ENCODE results near the gene RAB3GAP1.

Gene RAB3GAP1

DNA sequence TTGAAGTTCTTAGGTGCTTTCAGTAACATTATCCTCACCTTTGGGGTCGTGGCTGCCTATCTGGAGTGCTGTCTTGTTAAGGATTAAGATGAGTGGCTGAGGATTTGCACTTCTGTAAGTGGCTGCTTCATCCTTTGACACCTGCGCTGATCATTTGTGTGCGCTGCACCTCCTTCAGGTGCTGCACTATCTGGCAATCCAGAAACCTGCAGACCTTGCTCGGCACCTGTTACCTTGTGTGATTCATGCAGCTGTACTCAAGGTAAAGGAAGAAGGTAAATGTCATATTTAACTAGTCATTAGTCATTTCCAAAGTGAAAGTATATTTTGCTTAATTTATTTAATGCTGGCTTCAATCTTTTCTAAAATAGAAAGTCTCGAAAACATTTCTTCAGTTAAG, 110.3 kb downstream of the RAB3GAP1 start:
- Histone ChIP-seq H4K20me1 (ENCODE audit: insufficient read depth, low read length) (no peaks in the 10 kb centered on the region), H3K9ac (ENCODE audit: low read length) (no peak overlapping the region), H3F3A (ENCODE audit: insufficient read depth, low read length) (no peaks in the 10 kb centered on the region), H3K36me3 (ENCODE audit: insufficient read depth, low read length) (peaks cover 64% of the 10 kb centered on the region), H3K79me2 (ENCODE audit: insufficient read depth, low read length) (no peaks in the 10 kb centered on the region), H3K27ac (ENCODE audit: low read depth, low read length, poor library complexity, severe bottlenecking) (no peak overlapping the region), H2AFZ (ENCODE audit: low read length) (no peak overlapping the region), H3K4me3 (ENCODE audit: low read depth, low read length, poor library complexity, severe bottlenecking) (no peak overlapping the region), H3K27me3 (ENCODE audit: insufficient read depth, low read length) (no peaks in the 10 kb centered on the region), H3K9me2 (ENCODE audit: low read depth, low read length) (no peaks in the 10 kb centered on the region), H3K9me3 (ENCODE audit: low read length) (no peaks in the 10 kb centered on the region), H3K4me2 (ENCODE audit: low read length) (no peak overlapping the region), H3K4me1 (ENCODE audit: insufficient read depth, low read length, severe bottlenecking) (no peaks in the 10 kb centered on the region)
- no peak for TF ChIP-seq EZH2 (IDR thresholded peaks at IDR 0.05; ENCODE audit: borderline replicate concordance, low read length)
- TF ChIP-seq, protein P1, sequence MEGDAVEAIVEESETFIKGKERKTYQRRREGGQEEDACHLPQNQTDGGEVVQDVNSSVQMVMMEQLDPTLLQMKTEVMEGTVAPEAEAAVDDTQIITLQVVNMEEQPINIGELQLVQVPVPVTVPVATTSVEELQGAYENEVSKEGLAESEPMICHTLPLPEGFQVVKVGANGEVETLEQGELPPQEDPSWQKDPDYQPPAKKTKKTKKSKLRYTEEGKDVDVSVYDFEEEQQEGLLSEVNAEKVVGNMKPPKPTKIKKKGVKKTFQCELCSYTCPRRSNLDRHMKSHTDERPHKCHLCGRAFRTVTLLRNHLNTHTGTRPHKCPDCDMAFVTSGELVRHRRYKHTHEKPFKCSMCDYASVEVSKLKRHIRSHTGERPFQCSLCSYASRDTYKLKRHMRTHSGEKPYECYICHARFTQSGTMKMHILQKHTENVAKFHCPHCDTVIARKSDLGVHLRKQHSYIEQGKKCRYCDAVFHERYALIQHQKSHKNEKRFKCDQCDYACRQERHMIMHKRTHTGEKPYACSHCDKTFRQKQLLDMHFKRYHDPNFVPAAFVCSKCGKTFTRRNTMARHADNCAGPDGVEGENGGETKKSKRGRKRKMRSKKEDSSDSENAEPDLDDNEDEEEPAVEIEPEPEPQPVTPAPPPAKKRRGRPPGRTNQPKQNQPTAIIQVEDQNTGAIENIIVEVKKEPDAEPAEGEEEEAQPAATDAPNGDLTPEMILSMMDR (IDR thresholded peaks at IDR 0.05; ENCODE audit: low read length), result no peak

DNA sequence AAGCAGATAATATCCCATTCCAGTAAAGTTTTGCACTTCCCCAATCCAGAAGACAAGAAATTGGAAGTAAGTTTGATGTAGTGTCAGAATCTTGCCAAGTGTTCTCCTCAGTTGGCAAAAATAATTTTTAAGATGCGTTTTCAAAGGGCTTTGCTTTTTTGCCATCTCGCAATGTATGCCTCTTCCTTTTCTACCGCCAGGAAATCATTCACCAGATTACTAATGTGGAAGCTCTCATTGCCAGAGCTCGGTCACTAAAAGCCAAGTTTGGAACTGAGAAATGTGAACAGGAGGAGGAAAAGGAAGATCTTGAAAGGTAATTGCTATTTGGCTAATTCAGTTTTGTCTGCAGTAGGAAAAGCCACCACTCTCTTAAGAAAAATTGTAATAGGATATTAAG, 110.7 kb downstream of the RAB3GAP1 start:
- Histone ChIP-seq H3K9ac (ENCODE audit: low read length) (no peak overlapping the region), H3K27me3 (ENCODE audit: insufficient read depth, low read length) (no peaks in the 10 kb centered on the region), H3F3A (ENCODE audit: insufficient read depth, low read length) (no peaks in the 10 kb centered on the region), H3K4me3 (ENCODE audit: low read depth, low read length, poor library complexity, severe bottlenecking) (no peak overlapping the region), H3K79me2 (ENCODE audit: insufficient read depth, low read length) (no peaks in the 10 kb centered on the region), H3K9me2 (ENCODE audit: low read depth, low read length) (no peaks in the 10 kb centered on the region), H3K36me3 (ENCODE audit: insufficient read depth, low read length) (peaks cover 65% of the 10 kb centered on the region), H3K9me3 (ENCODE audit: low read length) (no peaks in the 10 kb centered on the region), H4K20me1 (ENCODE audit: insufficient read depth, low read length) (no peaks in the 10 kb centered on the region), H3K27ac (ENCODE audit: low read depth, low read length, poor library complexity, severe bottlenecking) (no peak overlapping the region), H2AFZ (ENCODE audit: low read length) (no peak overlapping the region), H3K4me1 (ENCODE audit: insufficient read depth, low read length, severe bottlenecking) (no peaks in the 10 kb centered on the region), H3K4me2 (ENCODE audit: low read length) (no peak overlapping the region)
- TF ChIP-seq EZH2 (IDR thresholded peaks at IDR 0.05; ENCODE audit: borderline replicate concordance, low read length), result no peak
- TF ChIP-seq, protein P1 (IDR thresholded peaks at IDR 0.05; ENCODE audit: low read length), result no peak

DNA sequence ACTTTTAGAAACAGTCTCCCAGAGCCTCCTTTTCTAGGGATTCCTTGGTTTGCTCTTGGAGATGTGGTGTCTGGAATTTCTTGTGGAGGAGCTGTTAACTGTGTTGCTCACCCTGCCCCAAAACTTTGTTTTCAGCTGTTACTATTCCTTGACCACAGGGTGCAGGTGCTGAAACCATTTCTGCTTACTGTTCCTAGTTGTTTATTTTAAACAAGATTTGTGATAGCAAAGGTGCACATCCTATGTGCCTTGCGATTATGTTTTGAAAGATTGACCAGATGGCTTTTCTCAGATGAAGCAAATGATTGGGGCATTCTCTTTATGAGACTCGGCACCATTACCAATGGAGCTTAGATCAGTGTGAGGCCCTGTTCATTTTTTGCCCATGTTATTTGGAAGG, 111.2 kb downstream of the RAB3GAP1 start:
- TF ChIP-seq, protein P1 (IDR thresholded peaks at IDR 0.05; ENCODE audit: low read length), result no peak
- TF ChIP-seq EZH2 (IDR thresholded peaks at IDR 0.05; ENCODE audit: borderline replicate concordance, low read length), result no peak
- Histone ChIP-seq H3K9me2 (ENCODE audit: low read depth, low read length) (no peaks in the 10 kb centered on the region), H3K4me3 (ENCODE audit: low read depth, low read length, poor library complexity, severe bottlenecking) (no peak overlapping the region), H4K20me1 (ENCODE audit: insufficient read depth, low read length) (no peaks in the 10 kb centered on the region), H2AFZ (ENCODE audit: low read length) (no peak overlapping the region), H3K4me1 (ENCODE audit: insufficient read depth, low read length, severe bottlenecking) (no peaks in the 10 kb centered on the region), H3K27ac (ENCODE audit: low read depth, low read length, poor library complexity, severe bottlenecking) (no peak overlapping the region), H3F3A (ENCODE audit: insufficient read depth, low read length) (no peaks in the 10 kb centered on the region), H3K27me3 (ENCODE audit: insufficient read depth, low read length) (no peaks in the 10 kb centered on the region), H3K36me3 (ENCODE audit: insufficient read depth, low read length) (peaks cover 65% of the 10 kb centered on the region), H3K79me2 (ENCODE audit: insufficient read depth, low read length) (no peaks in the 10 kb centered on the region), H3K9ac (ENCODE audit: low read length) (no peak overlapping the region), H3K9me3 (ENCODE audit: low read length) (no peaks in the 10 kb centered on the region), H3K4me2 (ENCODE audit: low read length) (no peak overlapping the region)

All from OCI-LY1 (cell line).